ENCODE data around the gene GMDS.

Gene GMDS

DNA sequence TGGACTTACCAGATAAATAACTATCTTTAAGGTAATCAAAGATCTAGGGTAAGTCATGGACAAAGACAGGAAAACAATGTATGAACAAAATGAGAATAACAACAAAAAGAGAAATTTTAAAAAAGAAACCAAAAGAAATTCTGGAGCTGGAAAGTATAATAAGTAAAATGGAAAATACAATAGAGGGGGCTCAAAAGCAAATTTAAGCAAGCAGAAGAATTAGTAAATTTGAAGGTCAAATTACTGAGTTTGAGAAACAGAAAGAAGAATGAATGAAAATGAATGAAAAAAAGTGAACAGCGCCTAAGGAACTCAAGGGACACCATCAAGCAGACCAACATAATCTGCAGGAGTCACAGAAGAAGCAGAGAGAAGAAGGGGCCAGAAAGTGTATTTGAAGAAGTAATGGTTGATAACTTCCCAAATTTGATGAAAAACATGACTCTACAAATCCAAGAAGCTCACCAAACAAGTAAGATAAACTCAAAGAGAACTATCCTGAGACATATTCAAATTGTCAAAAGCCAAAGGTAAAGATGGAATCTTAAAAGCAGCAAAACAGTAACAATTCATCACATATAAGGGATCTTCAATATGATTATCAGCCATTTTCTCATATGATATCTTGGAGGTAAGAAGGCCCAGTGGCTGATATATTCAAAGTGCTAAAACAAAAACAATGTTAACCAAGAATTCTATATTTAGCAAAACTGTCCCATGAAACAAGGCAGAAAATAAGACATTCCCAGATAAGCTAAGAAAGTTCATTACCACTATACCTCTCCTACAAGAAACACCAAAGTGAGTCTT is 417.2 kb downstream of the GMDS start:
- no peak overlapping the region for H3K27ac ChIP-seq
- ChIA-PET POLR2A (ENCODE audit: low non-redundant PET) (no interaction called here), CTCF (interaction anchor here (0.5 to 0.6 kb wide), 2 partner anchors 42 to 98 kb away, joined by 3 read pairs; no protein-coding TSS in a partner anchor)
- TF ChIP-seq, protein P1, sequence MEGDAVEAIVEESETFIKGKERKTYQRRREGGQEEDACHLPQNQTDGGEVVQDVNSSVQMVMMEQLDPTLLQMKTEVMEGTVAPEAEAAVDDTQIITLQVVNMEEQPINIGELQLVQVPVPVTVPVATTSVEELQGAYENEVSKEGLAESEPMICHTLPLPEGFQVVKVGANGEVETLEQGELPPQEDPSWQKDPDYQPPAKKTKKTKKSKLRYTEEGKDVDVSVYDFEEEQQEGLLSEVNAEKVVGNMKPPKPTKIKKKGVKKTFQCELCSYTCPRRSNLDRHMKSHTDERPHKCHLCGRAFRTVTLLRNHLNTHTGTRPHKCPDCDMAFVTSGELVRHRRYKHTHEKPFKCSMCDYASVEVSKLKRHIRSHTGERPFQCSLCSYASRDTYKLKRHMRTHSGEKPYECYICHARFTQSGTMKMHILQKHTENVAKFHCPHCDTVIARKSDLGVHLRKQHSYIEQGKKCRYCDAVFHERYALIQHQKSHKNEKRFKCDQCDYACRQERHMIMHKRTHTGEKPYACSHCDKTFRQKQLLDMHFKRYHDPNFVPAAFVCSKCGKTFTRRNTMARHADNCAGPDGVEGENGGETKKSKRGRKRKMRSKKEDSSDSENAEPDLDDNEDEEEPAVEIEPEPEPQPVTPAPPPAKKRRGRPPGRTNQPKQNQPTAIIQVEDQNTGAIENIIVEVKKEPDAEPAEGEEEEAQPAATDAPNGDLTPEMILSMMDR (conservative IDR thresholded peaks at IDR 0.05; ENCODE audit: low read depth) = no peak
- no peak for DNase-seq (ENCODE audit: low spot score)

DNA sequence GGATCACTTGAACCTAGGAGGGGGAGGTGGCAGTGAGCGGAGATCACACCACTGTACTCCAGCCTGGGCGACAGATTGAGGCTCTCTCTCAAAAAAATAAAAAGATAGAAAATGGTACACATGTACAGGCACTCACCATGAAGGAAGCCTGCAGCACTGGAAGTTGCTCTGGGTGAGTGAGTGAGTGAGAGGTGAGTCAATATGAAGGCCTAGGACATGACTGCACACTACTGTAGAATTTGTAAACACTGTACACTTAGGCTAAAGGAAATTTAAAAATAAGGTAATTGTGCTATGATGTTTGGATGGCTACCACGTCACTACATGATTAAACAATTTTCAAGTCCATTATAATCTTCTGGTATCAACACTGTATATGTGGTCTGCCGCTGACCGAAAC is 419.5 kb downstream of the GMDS start:
- ChIA-PET CTCF (interaction anchor here (0.7 kb wide), 1 partner anchor 115 kb away, joined by 3 read pairs; no protein-coding TSS in a partner anchor), POLR2A (ENCODE audit: low non-redundant PET) (no interaction called here)
- TF ChIP-seq, protein P1 (conservative IDR thresholded peaks at IDR 0.05; ENCODE audit: low read depth) = no peak

DNA sequence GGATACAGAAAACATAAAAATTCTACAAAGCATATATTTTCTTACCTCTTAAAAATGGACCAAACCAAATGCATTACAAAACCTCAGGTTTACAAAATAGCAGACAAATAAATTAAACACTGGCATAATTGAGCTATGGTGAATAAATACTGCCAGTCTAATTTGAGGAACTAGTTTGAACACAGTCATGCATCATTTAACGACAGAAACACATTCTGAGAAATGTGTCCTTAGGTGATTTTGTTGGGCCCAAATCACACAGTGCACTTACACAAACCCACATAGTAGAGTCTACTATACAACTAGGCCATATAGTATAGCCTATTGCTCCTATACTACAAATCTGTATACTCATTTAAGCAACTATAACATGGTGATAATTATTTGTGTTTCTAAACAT is 420.1 kb downstream of the GMDS start:
- CTCF ChIA-PET = no interaction called here
- TF ChIP-seq, protein P1 (conservative IDR thresholded peaks at IDR 0.05; ENCODE audit: low read depth) = no peak
- H3K27ac ChIP-seq = no peak overlapping the region
- POLR2A ChIA-PET (ENCODE audit: low non-redundant PET) = no interaction called here
- no peak for DNase-seq (ENCODE audit: low spot score)

More for the DNA sequence above, 419.5 kb downstream of the GMDS start:
- H3K27ac ChIP-seq = no peak overlapping the region
- DNase-seq (ENCODE audit: low spot score) = no peak

DNA sequence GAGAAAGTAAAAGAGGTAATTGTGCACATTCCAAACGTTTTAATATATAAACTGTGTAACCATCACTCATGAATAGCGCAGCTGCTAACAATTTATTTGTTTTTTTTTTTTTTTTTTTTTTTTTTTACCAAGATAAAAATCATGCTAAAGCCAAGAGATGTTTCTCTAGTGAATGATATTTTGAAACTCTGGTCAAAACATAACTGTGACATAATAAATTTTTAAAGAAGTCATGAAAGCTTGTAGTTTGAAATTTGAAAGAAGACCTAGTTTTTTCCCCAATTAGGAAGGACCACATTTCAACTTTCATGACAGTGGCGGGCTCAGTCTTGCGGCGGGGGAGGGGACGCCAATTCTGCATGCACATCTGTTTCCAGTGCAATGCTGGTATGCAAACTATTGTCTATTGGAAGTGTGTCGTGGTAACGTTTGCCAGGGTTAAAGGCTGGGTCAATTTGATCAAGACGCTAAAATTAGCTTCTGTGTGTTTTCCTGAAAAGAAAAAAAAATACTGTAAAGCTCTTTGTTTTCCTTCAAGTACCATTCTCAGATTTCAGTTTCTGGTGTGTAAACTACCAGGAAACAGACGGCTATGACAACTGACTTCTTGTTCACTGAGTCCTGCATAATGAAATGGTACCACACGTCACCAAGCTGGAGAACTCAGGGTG is 423.8 kb downstream of the GMDS start:
- no peak overlapping the region for H3K27ac ChIP-seq
- POLR2A ChIA-PET (ENCODE audit: low non-redundant PET) = interaction anchor here (0.7 kb wide), 1 partner anchor 105 kb away, joined by 10 read pairs; no protein-coding TSS in a partner anchor
- CTCF ChIA-PET = interaction anchor here (0.6 kb wide), 1 partner anchor 950 kb away, joined by 3 read pairs; no protein-coding TSS in a partner anchor
- no peak for DNase-seq (ENCODE audit: low spot score)
- TF ChIP-seq, protein P1 (conservative IDR thresholded peaks at IDR 0.05; ENCODE audit: low read depth) = no peak

DNA sequence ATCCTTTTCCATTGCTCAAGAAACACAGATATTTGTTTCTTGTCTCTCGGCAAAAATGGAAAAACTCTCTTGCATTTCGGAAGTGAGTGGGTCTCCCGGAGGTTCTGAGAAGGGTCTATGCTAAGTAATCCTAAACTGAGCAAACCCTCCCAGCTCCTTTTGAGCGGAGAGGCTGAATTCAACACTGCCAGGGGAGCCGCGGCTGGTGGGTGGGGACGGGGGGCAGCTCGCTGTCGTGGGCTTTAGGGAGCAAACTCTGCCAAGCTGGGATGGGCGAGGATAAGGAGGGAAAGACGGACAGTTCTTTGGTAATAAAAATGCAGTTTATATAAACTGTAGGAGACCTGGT is 424.3 kb downstream of the GMDS start:
- H3K27ac ChIP-seq = no peak overlapping the region
- DNase-seq (ENCODE audit: low spot score) = no peak
- TF ChIP-seq, protein P1 (conservative IDR thresholded peaks at IDR 0.05; ENCODE audit: low read depth) = no peak
- ChIA-PET CTCF (interaction anchor here (0.6 kb wide), 1 partner anchor 949 kb away, joined by 3 read pairs; no protein-coding TSS in a partner anchor), POLR2A (ENCODE audit: low non-redundant PET) (no interaction called here)

DNA sequence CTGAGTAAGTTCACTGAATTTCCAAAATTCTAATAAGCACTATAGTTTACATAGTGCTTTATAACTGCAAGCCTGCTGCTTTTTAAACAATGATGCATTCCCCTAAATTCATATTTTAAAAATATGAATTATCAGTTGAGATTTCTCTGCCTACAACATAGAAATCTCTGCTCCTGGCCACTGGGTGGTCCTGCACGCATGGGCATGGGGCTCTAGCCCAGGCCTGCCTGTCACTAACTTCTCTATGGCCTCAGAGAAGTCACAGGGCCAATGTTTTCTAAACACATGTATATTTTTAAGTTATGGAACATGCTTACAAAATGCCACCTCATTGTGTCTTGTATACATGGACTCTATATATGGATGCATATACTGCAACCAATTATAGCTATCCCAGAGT is 424.7 kb downstream of the GMDS start:
- ChIA-PET POLR2A (ENCODE audit: low non-redundant PET) (no interaction called here), CTCF (interaction anchor here (0.5 kb wide), 1 partner anchor 441 kb away, joined by 3 read pairs; no protein-coding TSS in a partner anchor)
- TF ChIP-seq, protein P1 (conservative IDR thresholded peaks at IDR 0.05; ENCODE audit: low read depth) = no peak
- no peak for DNase-seq (ENCODE audit: low spot score)
- H3K27ac ChIP-seq = no peak overlapping the region

All from RWPE1 (cell line).